GDM1 (cell line): ENCODE measurements around the gene MRLN.

Source experiments
- DNase-seq: peaks from one replicate; lab custom pipeline; 2025; lab: John Stamatoyannopoulos, UW

Gene MRLN

DNA sequence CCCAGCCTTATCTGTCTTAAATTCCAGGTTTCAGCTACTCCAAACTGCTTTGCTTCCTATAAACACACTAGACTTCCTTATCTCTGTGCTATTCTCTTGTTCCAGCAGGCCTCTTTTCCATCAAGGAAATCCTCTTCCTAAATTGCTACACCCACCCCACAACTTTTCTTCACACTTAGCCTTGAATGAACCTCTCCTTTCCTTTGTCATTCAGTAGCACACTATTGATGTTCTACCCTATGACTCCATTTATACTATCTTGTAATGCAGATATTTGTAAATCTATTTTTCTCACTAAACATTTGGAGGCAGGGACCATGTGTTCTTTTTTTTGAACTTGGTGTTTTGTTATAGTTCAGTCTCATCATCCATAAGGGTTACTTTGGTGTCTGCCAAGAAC lies 47.3 kb downstream of the MRLN start:
- DNase-seq, result no peak

- DNase-seq, result no peak
These were observed 48.6 kb downstream of the MRLN start for GRCh38 chr10:59704630-59705029.

- DNase-seq, result no peak
These were observed 50.9 kb downstream of the MRLN start for GRCh38 chr10:59702347-59702746.

- DNase-seq, result no peak
These were observed 52.5 kb downstream of the MRLN start for GRCh38 chr10:59700709-59701108.

GRCh38 chr10:59698326-59698725 lies 54.9 kb downstream of the MRLN start:
- DNase-seq, result no peak

DNA sequence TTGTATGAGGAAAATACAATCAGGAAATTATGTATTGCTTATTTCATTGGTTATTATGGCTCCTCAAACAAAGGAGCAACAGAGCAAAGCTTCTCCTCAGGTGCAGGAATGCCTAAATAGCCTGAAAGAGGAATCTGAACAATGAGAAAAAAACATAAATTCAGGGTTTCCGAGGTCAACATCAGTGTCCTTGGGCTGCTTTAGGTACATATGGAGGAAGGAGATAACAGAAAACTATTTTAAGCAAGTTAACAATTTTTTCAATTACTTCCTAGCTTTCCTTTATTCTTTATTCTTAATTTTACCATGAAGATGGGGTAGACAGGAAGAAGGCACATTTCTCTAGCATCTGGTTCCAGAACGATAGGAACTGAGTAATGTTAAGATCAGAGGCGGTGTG lies 57.6 kb downstream of the MRLN start:
- no peak for DNase-seq

- DNase-seq, result no peak
These were observed 58.3 kb downstream of the MRLN start for GRCh38 chr10:59694936-59695335.

GRCh38 chr10:59692113-59692512 lies 61.1 kb downstream of the MRLN start:
- no peak for DNase-seq

- DNase-seq, result no peak
These were observed 64.3 kb downstream of the MRLN start for GRCh38 chr10:59688921-59689351.

DNA sequence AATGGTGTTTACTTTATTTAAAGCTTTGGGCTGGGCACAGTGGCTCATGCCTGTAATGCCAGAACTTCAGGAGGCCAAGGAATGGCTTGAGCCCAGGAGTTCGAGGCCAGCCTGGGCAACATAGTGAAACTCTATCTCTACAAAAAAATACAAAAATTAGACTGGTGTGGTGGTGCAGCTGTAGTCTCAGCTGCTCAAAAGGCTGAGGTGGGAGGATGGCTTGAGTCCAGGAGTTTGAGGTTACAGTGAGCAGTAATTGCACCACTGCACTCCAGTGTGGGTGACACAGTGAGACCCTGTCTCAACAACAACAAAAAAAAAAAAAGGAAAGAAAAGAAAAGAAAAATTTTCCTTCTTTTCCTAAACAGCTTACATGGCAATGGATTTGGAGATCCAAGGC lies 65.6 kb downstream of the MRLN start:
- DNase-seq, result no peak
